GM23248 (cell line): ENCODE results near the gene KCNAB1.

Experiments
- EZH2 ChIP-seq: fragments of 200-600 bp; sonication (generic); IDR thresholded peaks from 2 replicates; pipeline ENCODE4 v1.6.1; 2018; ENCODE audit warnings: antibody characterized with exemption, mild to moderate bottlenecking; ENCODE audit not compliant: insufficient read depth, poor library complexity, severe bottlenecking
- EZH2phosphoT487 ChIP-seq: fragments of 200-600 bp; sonication (generic); IDR thresholded peaks from 2 replicates; pipeline ENCODE4 v1.6.1; 2018; ENCODE audit warnings: antibody characterized with exemption, moderate library complexity, mild to moderate bottlenecking, low read depth; ENCODE audit not compliant: insufficient read depth

- TF ChIP-seq EZH2 (no peak), EZH2phosphoT487 (no peak)
Measured at GRCh38 chr3:156131241-156131640, 10.9 kb downstream of the KCNAB1 start.
